ENCODE data around the gene OASL.

OASL gene

DNA sequence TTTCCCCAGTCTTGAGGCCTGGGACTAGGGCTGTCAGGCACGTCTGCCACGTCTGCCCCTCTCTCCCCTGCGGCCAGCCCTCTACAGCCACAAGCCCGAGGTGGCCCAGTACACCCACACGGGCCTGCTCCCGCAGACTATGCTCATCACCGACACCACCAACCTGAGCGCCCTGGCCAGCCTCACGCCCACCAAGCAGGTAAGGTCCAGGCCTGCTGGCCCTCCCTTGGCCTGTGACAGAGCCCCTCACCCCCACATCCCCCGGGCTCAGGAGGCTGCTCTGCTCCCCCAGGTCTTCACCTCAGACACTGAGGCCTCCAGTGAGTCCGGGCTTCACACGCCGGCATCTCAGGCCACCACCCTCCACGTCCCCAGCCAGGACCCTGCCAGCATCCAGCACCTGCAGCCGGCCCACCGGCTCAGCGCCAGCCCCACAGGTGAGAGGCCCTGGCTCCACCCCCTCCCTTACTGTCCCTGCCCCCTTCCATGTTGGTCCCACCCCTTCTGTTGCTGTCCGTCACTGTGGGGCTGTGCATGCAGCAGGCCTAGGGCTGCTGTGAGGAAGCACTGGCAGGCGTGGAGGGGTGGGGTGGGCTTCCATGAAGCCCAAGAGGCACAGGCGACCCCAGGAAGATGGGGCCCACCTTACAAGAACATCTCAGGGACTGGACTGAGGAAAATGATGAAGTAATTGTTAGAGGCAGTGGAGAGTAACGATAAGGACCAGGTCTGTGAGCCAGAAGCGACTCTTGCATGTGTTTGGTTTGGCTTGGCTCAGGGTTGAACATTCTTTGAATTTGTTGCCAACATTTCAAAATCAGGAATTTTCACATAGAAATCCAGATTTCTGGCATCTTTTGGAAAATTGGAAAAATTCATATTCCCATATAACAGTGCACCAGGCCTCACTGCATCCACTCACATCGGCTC, 39.6 kb downstream of the OASL start:
- Histone ChIP-seq H3K79me2 (ENCODE audit: insufficient read depth, low read length) (no peaks in the 10 kb centered on the region), H4K20me1 (ENCODE audit: insufficient read depth, low read length, poor library complexity, severe bottlenecking) (no peaks in the 10 kb centered on the region), H3K27me3 (ENCODE audit: insufficient read depth, low read length, poor library complexity, severe bottlenecking) (no peaks in the 10 kb centered on the region), H3K4me1 (ENCODE audit: insufficient read depth, low read length, poor library complexity, severe bottlenecking) (peaks cover 26% of the 10 kb centered on the region), H2AFZ (ENCODE audit: low read length) (no peak overlapping the region), H3K4me3 (ENCODE audit: low read length, poor library complexity, severe bottlenecking) (no peak overlapping the region), H3K9ac (ENCODE audit: low read depth, low read length, poor library complexity, severe bottlenecking) (no peak overlapping the region), H3K9me2 (replicated peaks; ENCODE audit: low read depth, low read length) (no peaks in the 10 kb centered on the region), H3K4me2 (ENCODE audit: low read depth, low read length, poor library complexity, severe bottlenecking) (no peak overlapping the region), H3K36me3 (ENCODE audit: insufficient read depth, low read length) (peaks cover 4% of the 10 kb centered on the region; the same call in 1 of the 2 replicates), H3F3A (ENCODE audit: low read depth) (no peaks in the 10 kb centered on the region), H3K9me3 (ENCODE audit: insufficient read depth, low read depth, low read length) (no peaks in the 10 kb centered on the region)
- no peak for TF ChIP-seq EZH2phosphoT487 (IDR thresholded peaks at IDR 0.05; ENCODE audit: borderline replicate concordance)
- TF ChIP-seq, protein P1, sequence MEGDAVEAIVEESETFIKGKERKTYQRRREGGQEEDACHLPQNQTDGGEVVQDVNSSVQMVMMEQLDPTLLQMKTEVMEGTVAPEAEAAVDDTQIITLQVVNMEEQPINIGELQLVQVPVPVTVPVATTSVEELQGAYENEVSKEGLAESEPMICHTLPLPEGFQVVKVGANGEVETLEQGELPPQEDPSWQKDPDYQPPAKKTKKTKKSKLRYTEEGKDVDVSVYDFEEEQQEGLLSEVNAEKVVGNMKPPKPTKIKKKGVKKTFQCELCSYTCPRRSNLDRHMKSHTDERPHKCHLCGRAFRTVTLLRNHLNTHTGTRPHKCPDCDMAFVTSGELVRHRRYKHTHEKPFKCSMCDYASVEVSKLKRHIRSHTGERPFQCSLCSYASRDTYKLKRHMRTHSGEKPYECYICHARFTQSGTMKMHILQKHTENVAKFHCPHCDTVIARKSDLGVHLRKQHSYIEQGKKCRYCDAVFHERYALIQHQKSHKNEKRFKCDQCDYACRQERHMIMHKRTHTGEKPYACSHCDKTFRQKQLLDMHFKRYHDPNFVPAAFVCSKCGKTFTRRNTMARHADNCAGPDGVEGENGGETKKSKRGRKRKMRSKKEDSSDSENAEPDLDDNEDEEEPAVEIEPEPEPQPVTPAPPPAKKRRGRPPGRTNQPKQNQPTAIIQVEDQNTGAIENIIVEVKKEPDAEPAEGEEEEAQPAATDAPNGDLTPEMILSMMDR (conservative IDR thresholded peaks at IDR 0.05; ENCODE audit: low read length): no peak

DNA sequence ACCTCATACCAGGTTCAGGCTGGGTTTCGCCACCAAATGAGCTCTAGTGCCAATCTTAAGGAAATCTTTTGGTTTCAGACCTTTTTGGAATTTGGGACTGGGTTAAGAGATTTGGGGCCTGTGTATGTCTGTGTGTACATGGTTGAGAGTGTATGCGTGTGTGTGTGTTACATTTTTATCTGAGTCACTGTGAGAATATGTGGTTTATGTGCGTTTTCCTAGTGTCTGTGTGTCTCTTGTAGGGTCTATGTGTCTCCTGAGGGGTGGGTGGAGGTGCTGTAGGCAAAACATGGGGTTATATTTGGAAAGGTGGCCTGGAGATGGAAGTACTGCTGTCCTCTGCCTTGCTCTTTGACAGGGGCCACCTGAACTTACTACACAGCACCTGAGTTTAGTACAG, 40.6 kb downstream of the OASL start:
- H2AFZ ChIP-seq (ENCODE audit: low read length): no peak overlapping the region
- no peak for TF ChIP-seq EZH2phosphoT487 (IDR thresholded peaks at IDR 0.05; ENCODE audit: borderline replicate concordance)
- peaks cover 26% of the 10 kb centered on the region for H3K4me1 ChIP-seq (ENCODE audit: insufficient read depth, low read length, poor library complexity, severe bottlenecking)
- H3K4me3 ChIP-seq (ENCODE audit: low read length, poor library complexity, severe bottlenecking): no peak overlapping the region
- no peaks in the 10 kb centered on the region for H4K20me1 ChIP-seq (ENCODE audit: insufficient read depth, low read length, poor library complexity, severe bottlenecking)
- H3K27me3 ChIP-seq (ENCODE audit: insufficient read depth, low read length, poor library complexity, severe bottlenecking): no peaks in the 10 kb centered on the region
- H3K36me3 ChIP-seq (ENCODE audit: insufficient read depth, low read length): peaks cover 3% of the 10 kb centered on the region; the same call in 1 of the 2 replicates
- H3K9me3 ChIP-seq (ENCODE audit: insufficient read depth, low read depth, low read length): no peaks in the 10 kb centered on the region
- no peaks in the 10 kb centered on the region for H3F3A ChIP-seq (ENCODE audit: low read depth)
- H3K4me2 ChIP-seq (ENCODE audit: low read depth, low read length, poor library complexity, severe bottlenecking): no peak overlapping the region
- H3K9me2 ChIP-seq (replicated peaks; ENCODE audit: low read depth, low read length): no peaks in the 10 kb centered on the region
- H3K79me2 ChIP-seq (ENCODE audit: insufficient read depth, low read length): no peaks in the 10 kb centered on the region
- H3K9ac ChIP-seq (ENCODE audit: low read depth, low read length, poor library complexity, severe bottlenecking): no peak overlapping the region

DNA sequence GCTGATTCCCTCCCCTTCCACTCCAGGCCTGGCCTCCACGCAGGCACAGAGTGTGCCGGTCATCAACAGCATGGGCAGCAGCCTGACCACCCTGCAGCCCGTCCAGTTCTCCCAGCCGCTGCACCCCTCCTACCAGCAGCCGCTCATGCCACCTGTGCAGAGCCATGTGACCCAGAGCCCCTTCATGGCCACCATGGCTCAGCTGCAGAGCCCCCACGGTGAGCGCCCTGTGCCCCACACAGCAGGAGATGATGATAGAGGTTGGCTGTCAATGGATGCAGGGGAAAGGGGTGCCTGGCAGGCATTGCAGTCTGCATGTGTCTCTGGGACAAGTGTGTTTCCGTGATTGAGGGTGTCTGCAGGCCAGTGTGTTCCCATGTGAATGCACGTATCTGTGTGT, 41.6 kb downstream of the OASL start:
- no peaks in the 10 kb centered on the region for H3K36me3 ChIP-seq (ENCODE audit: insufficient read depth, low read length)
- no peaks in the 10 kb centered on the region for H3K27me3 ChIP-seq (ENCODE audit: insufficient read depth, low read length, poor library complexity, severe bottlenecking)
- H3F3A ChIP-seq (ENCODE audit: low read depth): no peaks in the 10 kb centered on the region
- H3K9ac ChIP-seq (ENCODE audit: low read depth, low read length, poor library complexity, severe bottlenecking): no peak overlapping the region
- no peaks in the 10 kb centered on the region for H3K79me2 ChIP-seq (ENCODE audit: insufficient read depth, low read length)
- peaks cover 26% of the 10 kb centered on the region for H3K4me1 ChIP-seq (ENCODE audit: insufficient read depth, low read length, poor library complexity, severe bottlenecking)
- no peak overlapping the region for H2AFZ ChIP-seq (ENCODE audit: low read length)
- TF ChIP-seq EZH2phosphoT487 (IDR thresholded peaks at IDR 0.05; ENCODE audit: borderline replicate concordance): no peak
- TF ChIP-seq, protein P1 (conservative IDR thresholded peaks at IDR 0.05; ENCODE audit: low read length): no peak
- H3K4me3 ChIP-seq (ENCODE audit: low read length, poor library complexity, severe bottlenecking): no peak overlapping the region
- no peaks in the 10 kb centered on the region for H3K9me3 ChIP-seq (ENCODE audit: insufficient read depth, low read depth, low read length)
- H4K20me1 ChIP-seq (ENCODE audit: insufficient read depth, low read length, poor library complexity, severe bottlenecking): no peaks in the 10 kb centered on the region
- no peaks in the 10 kb centered on the region for H3K9me2 ChIP-seq (replicated peaks; ENCODE audit: low read depth, low read length)
- no peak overlapping the region for H3K4me2 ChIP-seq (ENCODE audit: low read depth, low read length, poor library complexity, severe bottlenecking)
